ENCODE measurements around the gene FNDC11.
"Not testable (repeated sequence)": the region's sequence is repeated elsewhere in the genome, so short reads cannot be mapped to it uniquely, and the experiment has no call there.

Gene FNDC11

GRCh38 chr20:63553933-63554290 lies at the start of gene FNDC11:
Gene FNDC11 (plus strand): TSS chr20:63554159. CDS start chr20:63555664, 1,505 bp downstream.
- no peak for DNase-seq (ENCODE audit: low spot score)

GRCh38 chr20:63504642-63505041 lies 49.3 kb upstream of the FNDC11 start:
- DNase-seq (ENCODE audit: low spot score) = no peak

GRCh38 chr20:63505281-63505680 lies 48.7 kb upstream of the FNDC11 start:
- no peak for DNase-seq (ENCODE audit: low spot score)

- DNase-seq (ENCODE audit: low spot score) = no peak
Measured at GRCh38 chr20:63505723-63506122, 48.2 kb upstream of the FNDC11 start.

- no peak for DNase-seq (ENCODE audit: low spot score)
Measured at GRCh38 chr20:63507083-63507743, 46.7 kb upstream of the FNDC11 start.

- DNase-seq (ENCODE audit: low spot score) = no peak
Measured at GRCh38 chr20:63508072-63508768, 45.7 kb upstream of the FNDC11 start.

- no peak for DNase-seq (ENCODE audit: low spot score)
Measured at GRCh38 chr20:63509088-63509564, 44.8 kb upstream of the FNDC11 start.

- no peak for DNase-seq (ENCODE audit: low spot score)
Measured at GRCh38 chr20:63513207-63513606, 40.8 kb upstream of the FNDC11 start.

- DNase-seq (ENCODE audit: low spot score) = not testable (repeated sequence)
Measured at GRCh38 chr20:63514520-63514919, 39.4 kb upstream of the FNDC11 start.

GRCh38 chr20:63517376-63518309 lies 36.3 kb upstream of the FNDC11 start:
- no peak for DNase-seq (ENCODE audit: low spot score)

GRCh38 chr20:63518351-63518861 lies 35.6 kb upstream of the FNDC11 start:
- no peak for DNase-seq (ENCODE audit: low spot score)

GRCh38 chr20:63518946-63519667 lies 34.9 kb upstream of the FNDC11 start:
- no peak for DNase-seq (ENCODE audit: low spot score)

GRCh38 chr20:63519668-63520503 lies 34.1 kb upstream of the FNDC11 start:
- DNase-seq (ENCODE audit: low spot score) = no peak

GRCh38 chr20:63520504-63520933 lies 33.4 kb upstream of the FNDC11 start, which contains the start of gene PPDPF:
Gene PPDPF (plus strand): TSS chr20:63520765. CDS start chr20:63521309, 544 bp downstream.
- DNase-seq (ENCODE audit: low spot score) = peak; percentile 86

- peak; percentile 62 for DNase-seq (ENCODE audit: low spot score)
Measured at GRCh38 chr20:63520934-63521601, 32.9 kb upstream of the FNDC11 start.

GRCh38 chr20:63521602-63522001 lies 32.4 kb upstream of the FNDC11 start:
- no peak for DNase-seq (ENCODE audit: low spot score)

GRCh38 chr20:63522091-63522868 lies 31.7 kb upstream of the FNDC11 start:
- DNase-seq (ENCODE audit: low spot score) = no peak

- DNase-seq (ENCODE audit: low spot score) = no peak
Measured at GRCh38 chr20:63522981-63523611, 30.9 kb upstream of the FNDC11 start.

- DNase-seq (ENCODE audit: low spot score) = no peak
Measured at GRCh38 chr20:63525185-63525584, 28.8 kb upstream of the FNDC11 start.

Measured in hematopoietic multipotent progenitor cell treated with erythropoietin and hydrocortisone succinate and interleukin-3 and kit ligand, for 15 days (in vitro differentiated cells).